Fibroblast of skin of right quadriceps (primary cell): ENCODE measurements around the gene HCAR1.
"Not testable (repeated sequence)": the region's sequence is repeated elsewhere in the genome, so short reads cannot be mapped to it uniquely, and the experiment has no call there.

ENCODE experiments used
- DNase-seq: peaks from one replicate; pipeline ENCODE4 v3.0.0-alpha.2; 2013

HCAR1 gene

GRCh38 chr12:122716658-122717057 lies 14.0 kb downstream of the HCAR1 start, which contains the start of gene HCAR3:
TSS of gene HCAR3 (minus strand) at chr12:122716811. CDS start at chr12:122716737, 74 bp downstream.
- DNase-seq: not testable (repeated sequence)

GRCh38 chr12:122715211-122715610 lies 15.4 kb downstream of the HCAR1 start:
- peak; percentile 29 for DNase-seq

- DNase-seq: not testable (repeated sequence)
Measured at GRCh38 chr12:122713491-122714188, 17.0 kb downstream of the HCAR1 start.

- not testable (repeated sequence) for DNase-seq
Measured at GRCh38 chr12:122711266-122711665, 19.4 kb downstream of the HCAR1 start.

GRCh38 chr12:122710341-122710740 lies 20.3 kb downstream of the HCAR1 start:
- DNase-seq: not testable (repeated sequence)

- DNase-seq: not testable (repeated sequence)
Measured at GRCh38 chr12:122709287-122709686, 21.4 kb downstream of the HCAR1 start.

GRCh38 chr12:122703841-122704240 lies 26.8 kb downstream of the HCAR1 start:
- DNase-seq: not testable (repeated sequence)

GRCh38 chr12:122702890-122703611 lies 27.6 kb downstream of the HCAR1 start, which contains the start of gene HCAR2:
TSS of gene HCAR2 (minus strand) at chr12:122703357. CDS start at chr12:122703283, 74 bp downstream.
- not testable (repeated sequence) for DNase-seq

- not testable (repeated sequence) for DNase-seq
Measured at GRCh38 chr12:122701481-122701880, 29.2 kb downstream of the HCAR1 start.

GRCh38 chr12:122700038-122700710 lies 30.5 kb downstream of the HCAR1 start:
- DNase-seq: not testable (repeated sequence)

- DNase-seq: not testable (repeated sequence)
Measured at GRCh38 chr12:122696922-122697321, 33.7 kb downstream of the HCAR1 start.

GRCh38 chr12:122691566-122691965 lies 39.1 kb downstream of the HCAR1 start:
- no peak for DNase-seq

- DNase-seq: no peak
Measured at GRCh38 chr12:122688291-122688690, 42.4 kb downstream of the HCAR1 start.

- DNase-seq: peak; percentile 17
Measured at GRCh38 chr12:122687086-122687485, 43.6 kb downstream of the HCAR1 start.

GRCh38 chr12:122686538-122686937 lies 44.1 kb downstream of the HCAR1 start:
- no peak for DNase-seq

GRCh38 chr12:122684297-122684813 lies 46.3 kb downstream of the HCAR1 start:
- no peak for DNase-seq

GRCh38 chr12:122681814-122682213 lies 48.8 kb downstream of the HCAR1 start:
- peak; percentile 47 for DNase-seq

- DNase-seq: not testable (repeated sequence)
Measured at GRCh38 chr12:122680989-122681388, 49.7 kb downstream of the HCAR1 start.

GRCh38 chr12:122676781-122677180 lies 53.9 kb downstream of the HCAR1 start:
- DNase-seq: not testable (repeated sequence)
